Activated T-helper 1 cell treated with Interleukin-2 at 50 U/mL for 16 hours (primary cell): ENCODE data around the gene HNRNPUL1.
"Not testable (repeated sequence)": the region's sequence is repeated elsewhere in the genome, so short reads cannot be mapped to it uniquely, and the experiment has no call there.

Experiments used
- DNase-seq: peaks from one replicate; pipeline ENCODE4 v3.0.0-alpha.2; 2020; ENCODE audit warnings: low read depth

Gene HNRNPUL1

GRCh38 chr19:41263850-41264580 is at the start of gene HNRNPUL1:
Gene HNRNPUL1 (plus strand): TSS chr19:41264372. CDS start chr19:41264504, 132 bp downstream.
- peak; percentile 98 for DNase-seq

GRCh38 chr19:41217741-41218140 is 46.4 kb upstream of the HNRNPUL1 start:
- DNase-seq = no peak

GRCh38 chr19:41218249-41218614 is 45.9 kb upstream of the HNRNPUL1 start:
- no peak for DNase-seq

GRCh38 chr19:41218615-41219507 is 45.3 kb upstream of the HNRNPUL1 start, which contains the start of gene AXL:
Gene AXL (plus strand): TSS chr19:41219223. CDS start chr19:41219393, 170 bp downstream.
- no peak for DNase-seq

- DNase-seq = no peak
These were observed 44.1 kb upstream of the HNRNPUL1 start for GRCh38 chr19:41219924-41220567.

GRCh38 chr19:41220811-41221210 is 43.4 kb upstream of the HNRNPUL1 start:
- DNase-seq = no peak

DNA sequence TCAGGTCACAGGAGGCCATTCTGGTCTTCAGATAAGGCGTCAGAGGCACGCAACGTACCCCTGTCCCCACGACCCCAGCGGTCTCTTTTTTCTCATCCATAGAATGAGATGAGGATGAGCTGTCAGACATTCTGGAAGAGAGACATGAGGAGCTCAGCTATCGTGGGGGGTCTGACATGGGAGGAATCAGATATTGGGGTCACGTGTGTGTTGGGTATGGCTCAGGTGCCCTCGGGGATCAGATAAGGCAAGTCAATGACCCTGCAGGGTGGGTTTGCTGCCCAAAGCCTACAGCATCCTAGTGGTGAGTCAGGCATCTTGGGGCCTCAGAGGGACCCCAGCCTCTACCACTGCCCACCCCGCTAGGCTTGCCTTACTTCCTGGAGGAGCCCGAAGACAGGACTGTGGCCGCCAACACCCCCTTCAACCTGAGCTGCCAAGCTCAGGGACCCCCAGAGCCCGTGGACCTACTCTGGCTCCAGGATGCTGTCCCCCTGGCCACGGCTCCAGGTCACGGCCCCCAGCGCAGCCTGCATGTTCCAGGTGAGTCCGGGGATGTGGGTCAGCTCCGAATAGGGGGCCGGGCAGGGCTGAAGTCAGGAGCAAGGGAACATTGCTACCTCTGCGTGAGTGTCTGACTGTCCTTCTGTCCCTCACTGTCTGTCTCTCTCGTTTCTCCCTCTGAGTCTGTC is 42.5 kb upstream of the HNRNPUL1 start:
- no peak for DNase-seq

GRCh38 chr19:41222240-41222639 is 41.9 kb upstream of the HNRNPUL1 start:
- DNase-seq = no peak

DNA sequence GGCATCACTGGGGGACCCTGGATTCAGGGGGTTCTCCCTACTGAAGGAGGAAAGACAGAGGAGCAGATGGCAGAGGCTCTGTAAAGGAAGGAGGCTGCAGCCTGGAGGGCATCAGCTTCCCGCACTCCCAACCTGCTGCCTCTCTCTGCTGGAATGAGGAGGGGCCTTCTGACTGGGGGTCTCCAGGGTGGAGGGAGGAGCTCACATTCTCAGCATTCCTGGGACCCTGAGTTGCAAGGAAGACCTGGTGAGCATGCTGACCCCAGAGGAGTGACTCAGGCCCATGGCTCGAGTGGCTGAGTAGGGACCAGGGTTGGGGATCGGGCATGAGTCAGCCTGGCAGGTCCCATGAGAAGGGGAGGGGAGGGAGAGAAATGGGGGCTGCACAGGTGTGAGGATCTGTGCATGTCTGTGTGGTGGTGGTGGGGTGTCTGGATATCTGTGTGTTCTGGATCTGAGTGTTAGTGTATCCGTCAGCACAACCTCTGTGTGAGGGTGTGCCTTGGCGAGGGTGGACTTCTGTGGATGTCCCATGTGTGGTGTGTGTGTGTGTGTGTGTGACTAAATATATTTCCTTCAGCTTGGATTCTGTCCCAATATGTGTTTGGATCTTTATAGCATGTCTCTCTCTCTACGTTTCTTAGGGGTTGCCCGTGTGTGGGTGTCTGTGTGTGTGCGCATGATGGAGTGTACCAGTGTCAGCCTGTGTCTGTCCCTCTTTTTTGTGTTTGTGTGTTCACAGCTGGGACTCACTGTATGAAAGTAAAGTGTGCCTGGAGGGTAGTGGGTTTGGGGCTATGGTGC is 40.5 kb upstream of the HNRNPUL1 start:
- DNase-seq = no peak

DNA sequence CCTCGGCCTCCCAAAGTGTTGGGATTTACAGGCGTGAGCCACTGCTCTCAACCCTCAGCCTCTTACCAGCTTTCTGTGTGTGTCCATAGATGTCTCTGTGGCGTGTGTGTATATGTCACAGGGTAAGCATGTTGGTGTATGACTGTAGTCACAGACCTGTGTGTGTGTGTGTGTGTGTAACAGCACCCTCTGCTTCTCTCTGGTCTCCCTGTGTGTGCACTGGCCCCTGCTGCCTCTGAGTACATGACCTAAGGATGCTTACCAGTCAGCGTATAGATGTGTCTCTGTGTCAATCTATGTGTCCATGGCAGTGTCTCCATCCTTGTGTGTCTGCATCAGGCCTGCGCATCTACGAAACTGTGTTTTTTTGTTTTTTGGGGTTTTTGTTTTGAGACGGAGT is 39.5 kb upstream of the HNRNPUL1 start:
- no peak for DNase-seq

DNA sequence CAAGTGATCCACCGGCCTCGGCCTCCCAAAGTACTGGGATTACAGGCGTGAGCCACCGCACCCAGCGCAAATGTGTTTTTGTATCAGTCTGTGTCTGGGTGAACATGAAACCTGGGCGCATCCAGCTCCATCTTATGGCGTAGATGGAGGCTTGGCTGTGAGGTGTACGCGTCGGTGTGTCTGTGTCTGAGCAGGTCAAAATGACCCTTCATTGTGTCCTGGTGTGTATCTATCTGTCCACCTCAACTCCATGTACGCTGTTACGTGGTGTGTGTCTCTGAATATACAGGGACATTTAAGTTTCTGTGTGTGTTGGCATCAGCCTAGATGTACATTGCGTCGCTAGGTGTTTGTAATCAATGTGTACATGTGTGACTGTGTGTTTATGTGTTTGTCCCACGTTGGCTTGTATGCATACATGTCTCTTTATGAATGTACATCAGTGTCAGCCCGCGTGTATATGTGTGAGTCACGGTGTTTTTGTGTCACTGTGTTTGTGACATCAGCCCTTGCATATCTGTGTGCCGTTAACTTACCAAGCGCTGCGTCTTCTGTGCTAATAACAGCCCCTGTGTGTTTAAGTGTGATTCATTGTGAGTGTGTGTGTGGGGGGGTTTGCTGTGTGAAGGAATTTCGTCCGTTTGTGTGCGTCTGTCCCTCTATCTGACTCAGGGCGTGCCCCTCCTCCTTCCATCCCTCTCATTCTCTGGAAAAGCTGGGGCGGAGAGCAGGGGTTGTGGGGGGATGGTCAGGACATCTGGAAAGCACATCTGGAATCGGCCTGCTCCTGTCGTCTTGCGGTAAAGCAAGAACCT is 38.7 kb upstream of the HNRNPUL1 start:
- DNase-seq = no peak

DNA sequence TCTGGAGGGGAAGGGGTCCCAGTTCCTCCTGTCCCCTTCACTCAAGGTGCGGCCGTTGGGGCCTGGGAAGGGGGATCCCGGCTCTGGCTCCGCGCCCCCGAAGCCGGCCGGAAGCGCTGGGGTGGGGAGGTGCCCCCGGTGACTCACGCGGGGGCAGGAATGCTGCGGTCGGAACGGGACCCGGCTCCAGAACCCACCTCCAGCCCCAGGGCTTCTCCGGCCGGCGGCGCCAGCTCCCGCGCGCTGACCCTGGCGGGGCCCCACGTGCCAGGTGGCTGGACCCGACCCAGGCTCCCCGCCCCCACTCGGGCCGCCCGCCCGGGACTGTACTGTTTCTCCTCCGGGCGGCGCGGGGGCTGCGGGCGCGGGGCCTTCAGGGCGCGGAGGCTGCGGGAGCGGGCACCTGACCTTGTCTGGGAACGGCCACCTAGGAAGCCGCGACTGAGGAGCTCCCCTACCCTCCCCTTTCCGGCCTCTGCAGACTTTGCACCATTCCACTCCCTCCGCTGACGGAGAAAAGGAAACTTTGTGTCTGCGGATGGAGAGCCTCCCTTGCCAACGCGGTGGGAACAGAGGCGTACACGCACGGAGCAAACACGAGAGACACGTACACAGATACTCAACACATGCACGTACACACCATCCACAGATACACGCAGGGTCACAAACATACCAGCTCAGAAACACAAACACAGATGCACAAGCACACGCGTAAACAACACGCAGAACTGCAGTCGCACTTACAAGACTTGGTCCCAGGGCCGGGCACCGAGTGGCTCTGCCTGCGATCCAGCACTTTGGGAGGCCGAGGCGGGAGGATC is 37.9 kb upstream of the HNRNPUL1 start:
- peak; percentile 11 for DNase-seq

GRCh38 chr19:41226874-41227390 is 37.2 kb upstream of the HNRNPUL1 start:
- no peak for DNase-seq

DNA sequence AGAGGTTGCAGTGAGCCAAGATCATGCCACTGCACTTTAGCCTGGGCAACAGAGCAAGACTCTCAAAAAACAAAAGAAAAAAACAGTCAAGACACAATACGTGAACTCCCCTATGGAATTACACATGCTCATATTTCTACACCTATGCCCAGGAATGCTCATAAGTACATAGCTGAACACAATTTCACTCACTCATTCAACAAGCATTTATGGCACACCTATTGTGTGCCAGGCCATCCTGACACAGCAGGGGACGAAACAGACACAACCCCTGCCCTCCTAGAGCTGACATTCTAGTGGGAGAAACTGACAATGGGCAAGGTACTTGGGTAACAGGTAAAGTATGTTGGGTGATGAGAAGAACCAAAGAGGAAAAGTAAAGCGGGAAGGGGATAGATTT is 35.7 kb upstream of the HNRNPUL1 start:
- no peak for DNase-seq

GRCh38 chr19:41229338-41229737 is 34.8 kb upstream of the HNRNPUL1 start:
- DNase-seq = not testable (repeated sequence)

- DNase-seq = no peak
These were observed 33.9 kb upstream of the HNRNPUL1 start for GRCh38 chr19:41230067-41230857.

DNA sequence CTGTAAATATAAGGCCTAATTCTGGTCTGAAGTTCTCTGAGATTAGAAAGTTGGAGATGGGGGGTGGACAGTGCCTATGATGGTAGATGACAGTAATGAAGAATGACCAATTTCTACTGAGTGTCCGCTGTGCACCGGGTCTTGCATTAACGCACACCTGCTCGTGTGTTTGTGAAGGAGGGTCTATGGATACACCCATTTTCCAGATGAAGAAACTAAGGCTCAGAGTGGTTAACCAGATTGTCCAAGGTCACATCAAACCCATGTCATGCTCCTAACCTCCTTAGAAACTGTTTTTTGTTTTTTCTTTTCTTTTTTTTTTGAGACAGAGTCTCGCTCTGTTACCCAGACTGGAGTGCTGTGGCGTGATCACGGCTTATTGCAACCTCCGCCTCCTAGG is 31.5 kb upstream of the HNRNPUL1 start:
- no peak for DNase-seq

- DNase-seq = no peak
These were observed 30.4 kb upstream of the HNRNPUL1 start for GRCh38 chr19:41233748-41234240.
